ENCODE data around the gene CCDC27.

DNA sequence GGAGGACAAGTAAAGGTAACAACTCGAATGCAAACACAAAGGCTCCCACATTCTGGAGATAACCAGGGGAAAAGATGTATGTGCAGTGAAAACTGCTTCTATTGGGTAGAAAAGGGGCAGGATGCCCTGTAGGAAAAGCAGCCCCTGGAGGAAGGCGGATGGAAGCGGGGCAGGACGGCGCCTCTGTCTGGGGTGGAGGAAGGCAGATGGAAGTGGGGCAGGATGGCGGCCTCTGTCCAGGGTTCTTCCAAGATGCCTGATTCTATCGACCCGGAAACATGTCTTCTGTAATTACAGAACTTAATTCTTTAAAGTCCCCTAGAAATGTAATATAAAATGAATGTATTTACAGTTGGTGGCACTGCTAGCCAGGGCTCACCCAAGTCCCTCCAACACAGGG is 68.1 kb downstream of the CCDC27 start:
- TF ChIP-seq ZNF232 (CRISPR knock-in tag; IDR thresholded peaks at IDR 0.05) (no peak), ZNF423 (CRISPR knock-in tag; IDR thresholded peaks at IDR 0.05) (no peak)
- TF ChIP-seq, protein P1, sequence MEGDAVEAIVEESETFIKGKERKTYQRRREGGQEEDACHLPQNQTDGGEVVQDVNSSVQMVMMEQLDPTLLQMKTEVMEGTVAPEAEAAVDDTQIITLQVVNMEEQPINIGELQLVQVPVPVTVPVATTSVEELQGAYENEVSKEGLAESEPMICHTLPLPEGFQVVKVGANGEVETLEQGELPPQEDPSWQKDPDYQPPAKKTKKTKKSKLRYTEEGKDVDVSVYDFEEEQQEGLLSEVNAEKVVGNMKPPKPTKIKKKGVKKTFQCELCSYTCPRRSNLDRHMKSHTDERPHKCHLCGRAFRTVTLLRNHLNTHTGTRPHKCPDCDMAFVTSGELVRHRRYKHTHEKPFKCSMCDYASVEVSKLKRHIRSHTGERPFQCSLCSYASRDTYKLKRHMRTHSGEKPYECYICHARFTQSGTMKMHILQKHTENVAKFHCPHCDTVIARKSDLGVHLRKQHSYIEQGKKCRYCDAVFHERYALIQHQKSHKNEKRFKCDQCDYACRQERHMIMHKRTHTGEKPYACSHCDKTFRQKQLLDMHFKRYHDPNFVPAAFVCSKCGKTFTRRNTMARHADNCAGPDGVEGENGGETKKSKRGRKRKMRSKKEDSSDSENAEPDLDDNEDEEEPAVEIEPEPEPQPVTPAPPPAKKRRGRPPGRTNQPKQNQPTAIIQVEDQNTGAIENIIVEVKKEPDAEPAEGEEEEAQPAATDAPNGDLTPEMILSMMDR (IDR thresholded peaks at IDR 0.05): no peak
